GM12878 (cell line): ENCODE measurements around the gene PCED1B.

Experiments
- BCLAF1 ChIP-seq: fragments of 450-650 bp; IDR thresholded peaks from 2 replicates; pipeline ENCODE4 v1.6.1; 2017; ENCODE audit warnings: antibody characterized with exemption, mild to moderate bottlenecking, moderate library complexity
- BMI1 ChIP-seq: fragments of 450-650 bp; IDR thresholded peaks from 2 replicates; pipeline ENCODE4 v1.6.1; 2016; ENCODE audit warnings: mild to moderate bottlenecking, moderate library complexity, borderline replicate concordance
- CTCF ChIP-seq, 3 experiments: IDR thresholded peaks in 2 of 3; conservative IDR thresholded peaks in 1 of 3; 2 replicates each; pipeline ENCODE4 v1.5.1; 2011; ENCODE audit warnings: low read depth in 3 of 3, low read length in 3 of 3, mild to moderate bottlenecking in 3 of 3, control low read depth in 2 of 3, moderate library complexity in 2 of 3, inconsistent platforms in 1 of 3, mixed read lengths in 1 of 3; ENCODE audit not compliant: control insufficient read depth in 2 of 3, insufficient read depth in 1 of 3; ENCODE audit errors: extremely low read depth in 1 of 3
- JUNB ChIP-seq: IDR thresholded peaks from 2 replicates; pipeline ENCODE4 v1.6.1; 2016; ENCODE audit warnings: antibody characterized with exemption, mild to moderate bottlenecking
- RAD21 ChIP-seq: IDR thresholded peaks from 2 replicates; pipeline ENCODE4 v1.6.1; 2011; ENCODE audit warnings: mild to moderate bottlenecking, low read depth, low read length, moderate library complexity; ENCODE audit not compliant: insufficient read depth
- SPI1 ChIP-seq: IDR thresholded peaks from 2 replicates; pipeline ENCODE4 v1.6.1; 2011; ENCODE audit warnings: low read depth, mild to moderate bottlenecking, low read length, moderate library complexity, borderline replicate concordance; ENCODE audit not compliant: insufficient read depth
- SREBF1 ChIP-seq: IDR thresholded peaks from 2 replicates; pipeline ENCODE4 v1.6.1; 2012; ENCODE audit warnings: mild to moderate bottlenecking, low read length

- TF ChIP-seq CTCF (IDR thresholded peaks at IDR 0.05 in 2 of 3, conservative IDR thresholded peaks at IDR 0.05 in 1 of 3; ENCODE audit: control insufficient read depth in 2 of 3, extremely low read depth in 1 of 3, insufficient read depth in 1 of 3, low read depth in 3 of 3, low read length in 3 of 3) (no peak), SREBF1 (no peak), SPI1 (no peak), BMI1 (no peak), RAD21 (no peak), JUNB (no peak), BCLAF1 (no peak)
Observed at GRCh38 chr12:47112679-47113078, 33.3 kb downstream of the PCED1B start.
